Lower leg skin (tissue), 4 donors: ENCODE data around the gene CHN2. TPM values are rescaled to one million over a fixed set of nuclear protein-coding genes. Genes with fewer than 3 reads are reported as not detected.

Experiments used
- DNase-seq, 2 donors: peaks; one replicate each; pipeline ENCODE4 v3.0.0-alpha.2; 2019; ENCODE audit warnings: low spot score in 2 of 2
- H3K4me3 ChIP-seq: fragments of 200-600 bp; sonication (generic); 2 replicates; pipeline ENCODE4 v1.5.1; 2017; ENCODE audit warnings: mild to moderate bottlenecking, low read depth; ENCODE audit not compliant: poor library complexity, severe bottlenecking
- CTCF ChIP-seq, 3 donors: fragments of 450-650 bp; IDR thresholded peaks; one replicate each; pipeline ENCODE4 v1.5.1; 2016; ENCODE audit warnings: antibody characterized with exemption in 3 of 3, mild to moderate bottlenecking in 3 of 3, moderate library complexity in 2 of 3
- POLR2A ChIP-seq, 2 donors: fragments of 450-650 bp; IDR thresholded peaks; one replicate each; pipeline ENCODE4 v1.6.1; 2016 to 2017; ENCODE audit warnings: antibody characterized with exemption in 2 of 2, mild to moderate bottlenecking in 1 of 2, moderate library complexity in 1 of 2
- WGBS, 2 donors: methylation state at CpG; one replicate each; pipeline ENCODE4 v1.1.5; 2018; 5-methylcytosine and 5-hydroxymethylcytosine counted together
- intact Hi-C: fragments of 100-400 bp; cut with DNase I; formaldehyde crosslinking; loops from one replicate; pipeline ENCODE4 v1.15.0; 2023; ENCODE audit warnings: low total_unique reads
- total RNA-seq, 4 donors: library from RNA; depleted of rRNA; stranded (reverse); fragments of >200 nt; gene quantifications; one replicate each; pipeline ENCODE4 v1.1.0, GENCODE V29; 2016

CHN2 gene
- total RNA-seq, 4 donors from 2014 or later: 1.0 to 3.8 (median 2.0) TPM

- intact Hi-C loops: no loop called here
- 85 to 87% methylated on average over 13 of the region's 13 CpGs for WGBS, 2 donors
- H3K4me3 ChIP-seq: no peak overlapping the region
- no peak for DNase-seq
- no peak for TF ChIP-seq POLR2A (IDR thresholded peaks at IDR 0.05)
- no peak for TF ChIP-seq CTCF (IDR thresholded peaks at IDR 0.05)
Measured at GRCh38 chr7:29471444-29472138, 277.0 kb downstream of the CHN2 start.

- no peak overlapping the region for H3K4me3 ChIP-seq
- 69 to 87% methylated on average over 4 of the region's 4 CpGs for WGBS, 2 donors
- TF ChIP-seq POLR2A (IDR thresholded peaks at IDR 0.05) (no peak), CTCF (IDR thresholded peaks at IDR 0.05) (no peak)
- no peak for DNase-seq
- intact Hi-C loops: loop anchor here (5.0 kb wide), 1 partner anchor 1300 kb away; no protein-coding TSS in a partner anchor
Measured at GRCh38 chr7:29476916-29477315, 282.3 kb downstream of the CHN2 start.

- WGBS, 2 donors: 90 to 93% methylated on average over 3 of the region's 3 CpGs
- H3K4me3 ChIP-seq: no peak overlapping the region
- no peak for TF ChIP-seq CTCF (IDR thresholded peaks at IDR 0.05)
- TF ChIP-seq POLR2A (IDR thresholded peaks at IDR 0.05): no peak
- no peak for DNase-seq
- intact Hi-C loops: loop anchor here (5.0 kb wide), 1 partner anchor 1299 kb away; no protein-coding TSS in a partner anchor
Measured at GRCh38 chr7:29478226-29478625, 283.7 kb downstream of the CHN2 start.

DNA sequence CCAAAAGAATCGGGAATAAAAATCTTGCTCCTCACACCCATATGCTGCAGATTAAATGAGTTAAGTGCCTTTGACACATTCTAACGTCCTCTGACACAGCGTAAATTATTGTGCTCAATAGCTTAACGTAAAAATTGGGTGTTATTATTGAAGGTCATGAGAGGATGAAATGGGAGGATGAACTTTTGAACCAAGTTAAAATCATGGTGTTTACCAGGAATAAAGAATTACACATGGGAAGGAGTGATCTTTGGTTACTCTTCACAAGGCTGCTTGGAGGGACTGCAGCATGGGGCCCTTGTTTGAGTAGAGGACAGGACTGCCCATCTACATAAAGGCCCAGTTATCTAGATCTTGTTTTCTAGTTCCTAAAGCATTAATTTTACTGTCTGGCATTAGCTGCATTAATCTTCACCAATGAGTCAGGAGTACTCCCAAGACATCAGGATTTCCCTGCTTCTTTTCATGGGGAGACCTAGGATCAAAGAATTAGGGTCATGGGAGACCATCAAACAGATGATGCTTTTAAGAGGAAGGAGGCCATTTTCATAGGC lies 284.2 kb downstream of the CHN2 start:
- TF ChIP-seq CTCF (IDR thresholded peaks at IDR 0.05): no peak
- no peak for TF ChIP-seq POLR2A (IDR thresholded peaks at IDR 0.05)
- no peak overlapping the region for H3K4me3 ChIP-seq
- DNase-seq: no peak
- WGBS, 2 donors: 90% methylated on average over 4 of the region's 4 CpGs
- intact Hi-C loops: loop anchor here (5.0 kb wide), 1 partner anchor 1299 kb away; no protein-coding TSS in a partner anchor

- no peak overlapping the region for H3K4me3 ChIP-seq
- no peak for TF ChIP-seq CTCF (IDR thresholded peaks at IDR 0.05)
- TF ChIP-seq POLR2A (IDR thresholded peaks at IDR 0.05): no peak
- intact Hi-C loops: loop anchor here (5.0 kb wide), 1 partner anchor 1298 kb away; no protein-coding TSS in a partner anchor
- WGBS, 2 donors: 74 to 80% methylated on average over 12 to 17 of the region's 17 CpGs
- DNase-seq: no peak
Measured at GRCh38 chr7:29479301-29480200, 285.0 kb downstream of the CHN2 start.
